Body of pancreas (tissue), 4 donors: Measurements from ENCODE around the gene PKLR.

Source experiments
- CTCF ChIP-seq, 7 experiments: fragments of 450-650 bp in 4 of 7; fragments of 200-600 bp in 3 of 7; sonication (generic) in 3 of 7; IDR thresholded peaks; one replicate each; pipeline ENCODE4 v1.5.1; 2016 to 2019; ENCODE audit warnings: antibody characterized with exemption in 7 of 7
- POLR2A ChIP-seq, 3 donors: fragments of 450-650 bp; IDR thresholded peaks; one replicate each; pipeline ENCODE4 v1.6.1; 2016; ENCODE audit warnings: antibody characterized with exemption in 3 of 3, mild to moderate bottlenecking in 2 of 3

- TF ChIP-seq CTCF (IDR thresholded peaks at IDR 0.05) (no peak), POLR2A (IDR thresholded peaks at IDR 0.05) (no peak)
These were observed 38.4 kb upstream of the PKLR start for GRCh38 chr1:155339515-155340097.
